ENCODE results near the gene EFHD2.

The EFHD2 gene

GRCh38 chr1:15393475-15394257, 16.0 kb upstream of the EFHD2 start:
- no peak overlapping the region for H3K4me3 Mint-ChIP-seq
- no peaks in the 10 kb centered on the region for H3K27me3 Mint-ChIP-seq
- no peaks in the 10 kb centered on the region for H3K4me1 Mint-ChIP-seq
- no peaks in the 10 kb centered on the region for H3K9me3 Mint-ChIP-seq
- H3K27ac Mint-ChIP-seq (ENCODE audit: low read depth): no peak overlapping the region
- DNase-seq (ENCODE audit: low spot score in 2 of 2) (no peak), ATAC-seq (replicated peaks; ENCODE audit: extremely low read depth, poor library complexity, severe bottlenecking) (no peak)
- peaks cover 2% of the 10 kb centered on the region for H3K36me3 Mint-ChIP-seq (ENCODE audit: insufficient read depth)

GRCh38 chr1:15394258-15394690, 15.4 kb upstream of the EFHD2 start:
- H3K9me3 Mint-ChIP-seq: no peaks in the 10 kb centered on the region
- H3K27me3 Mint-ChIP-seq: no peaks in the 10 kb centered on the region
- no peak overlapping the region for H3K27ac Mint-ChIP-seq (ENCODE audit: low read depth)
- H3K4me1 Mint-ChIP-seq: no peaks in the 10 kb centered on the region
- DNase-seq (ENCODE audit: low spot score in 2 of 2): no peak
- H3K4me3 Mint-ChIP-seq: no peak overlapping the region
- H3K36me3 Mint-ChIP-seq (ENCODE audit: insufficient read depth): peaks cover 2% of the 10 kb centered on the region
- no peak for ATAC-seq (replicated peaks; ENCODE audit: extremely low read depth, poor library complexity, severe bottlenecking)

DNA sequence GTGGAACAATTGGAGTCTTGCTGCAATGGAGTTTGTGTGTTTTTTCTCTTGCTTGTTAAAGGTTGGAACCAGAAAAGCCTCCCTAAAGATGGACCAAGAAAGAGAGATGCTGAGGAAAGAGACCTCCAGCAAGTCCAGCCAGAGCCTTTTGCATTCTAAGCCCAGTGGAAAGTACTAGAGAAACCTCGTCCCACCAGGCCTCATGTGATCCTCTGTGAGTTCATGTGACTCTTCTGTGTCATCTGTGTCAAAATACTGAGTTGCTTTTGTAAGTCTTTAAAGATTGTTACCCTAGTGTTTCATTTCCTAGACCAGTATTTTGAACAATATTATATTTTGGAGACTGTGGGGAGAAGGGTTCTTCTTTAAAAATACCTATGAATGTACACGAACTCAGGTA, 12.5 kb upstream of the EFHD2 start:
- no peak overlapping the region for H3K27ac Mint-ChIP-seq (ENCODE audit: low read depth)
- no peaks in the 10 kb centered on the region for H3K27me3 Mint-ChIP-seq
- no peaks in the 10 kb centered on the region for H3K9me3 Mint-ChIP-seq
- ATAC-seq (replicated peaks; ENCODE audit: extremely low read depth, poor library complexity, severe bottlenecking) (no peak), DNase-seq (ENCODE audit: low spot score in 2 of 2) (no peak)
- peaks cover 5% of the 10 kb centered on the region for H3K4me1 Mint-ChIP-seq
- no peak overlapping the region for H3K4me3 Mint-ChIP-seq
- H3K36me3 Mint-ChIP-seq (ENCODE audit: insufficient read depth): no peaks in the 10 kb centered on the region

GRCh38 chr1:15399710-15400109, 10.0 kb upstream of the EFHD2 start:
- no peaks in the 10 kb centered on the region for H3K9me3 Mint-ChIP-seq
- H3K4me1 Mint-ChIP-seq: peaks cover 5% of the 10 kb centered on the region
- H3K27ac Mint-ChIP-seq (ENCODE audit: low read depth): peak overlapping the region; percentile 19
- DNase-seq (ENCODE audit: low spot score in 2 of 2): no peak
- no peak for ATAC-seq (replicated peaks; ENCODE audit: extremely low read depth, poor library complexity, severe bottlenecking)
- no peaks in the 10 kb centered on the region for H3K27me3 Mint-ChIP-seq
- H3K36me3 Mint-ChIP-seq (ENCODE audit: insufficient read depth): no peaks in the 10 kb centered on the region
- H3K4me3 Mint-ChIP-seq: no peak overlapping the region

GRCh38 chr1:15400627-15401026, 9.1 kb upstream of the EFHD2 start:
- Mint-ChIP-seq H3K4me1 (peaks cover 13% of the 10 kb centered on the region), H3K9me3 (no peaks in the 10 kb centered on the region), H3K4me3 (no peak overlapping the region), H3K36me3 (ENCODE audit: insufficient read depth) (peaks cover 2% of the 10 kb centered on the region), H3K27me3 (no peaks in the 10 kb centered on the region), H3K27ac (ENCODE audit: low read depth) (no peak overlapping the region)
- DNase-seq (ENCODE audit: low spot score in 2 of 2): no peak
- ATAC-seq (replicated peaks; ENCODE audit: extremely low read depth, poor library complexity, severe bottlenecking): no peak

- Mint-ChIP-seq H3K4me1 (peaks cover 21% of the 10 kb centered on the region), H3K9me3 (no peaks in the 10 kb centered on the region), H3K27ac (ENCODE audit: low read depth) (no peak overlapping the region), H3K36me3 (ENCODE audit: insufficient read depth) (peaks cover 2% of the 10 kb centered on the region), H3K4me3 (no peak overlapping the region), H3K27me3 (no peaks in the 10 kb centered on the region)
- ATAC-seq (replicated peaks; ENCODE audit: extremely low read depth, poor library complexity, severe bottlenecking): no peak
- no peak for DNase-seq (ENCODE audit: low spot score in 2 of 2)
Measured at GRCh38 chr1:15401391-15402055, 8.2 kb upstream of the EFHD2 start.

DNA sequence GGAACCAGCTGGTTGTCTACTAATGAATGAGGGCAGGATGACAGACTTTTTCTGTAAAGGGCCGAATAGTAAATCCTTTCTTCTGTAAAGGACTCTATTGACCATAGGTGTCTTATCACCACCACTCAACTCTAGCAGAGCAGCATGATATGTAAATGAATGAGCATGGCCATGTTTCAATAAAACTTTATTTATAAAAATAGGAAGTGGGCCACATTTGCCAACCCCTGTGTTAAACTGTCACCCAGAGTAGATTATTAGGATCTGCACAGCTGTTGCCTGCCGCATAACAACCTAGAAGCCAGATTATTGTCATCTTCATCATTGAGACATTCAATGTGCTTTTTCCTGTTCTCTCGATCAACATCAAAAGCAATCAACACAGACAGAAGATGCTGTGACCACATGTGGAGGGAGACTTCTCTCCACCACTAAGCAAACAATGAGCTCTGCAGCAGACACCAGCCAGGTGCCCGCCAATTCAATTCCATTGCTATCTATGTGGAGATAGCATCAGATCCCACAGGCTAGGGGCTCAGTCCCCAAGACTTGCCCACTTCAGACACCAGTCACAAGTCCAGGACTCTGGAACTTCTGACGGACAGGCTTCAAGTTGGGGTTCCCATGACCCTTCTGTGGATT, 6.8 kb upstream of the EFHD2 start:
- Mint-ChIP-seq H3K4me1 (peaks cover 35% of the 10 kb centered on the region), H3K27ac (ENCODE audit: low read depth) (no peak overlapping the region), H3K36me3 (ENCODE audit: insufficient read depth) (peaks cover 5% of the 10 kb centered on the region), H3K4me3 (no peak overlapping the region), H3K27me3 (no peaks in the 10 kb centered on the region), H3K9me3 (no peaks in the 10 kb centered on the region)
- no peak for DNase-seq (ENCODE audit: low spot score in 2 of 2)
- ATAC-seq (replicated peaks; ENCODE audit: extremely low read depth, poor library complexity, severe bottlenecking): no peak

GRCh38 chr1:15403962-15404580, 5.6 kb upstream of the EFHD2 start:
- H3K4me3 Mint-ChIP-seq: no peak overlapping the region
- peaks cover 41% of the 10 kb centered on the region for H3K4me1 Mint-ChIP-seq
- no peaks in the 10 kb centered on the region for H3K9me3 Mint-ChIP-seq
- ATAC-seq (replicated peaks; ENCODE audit: extremely low read depth, poor library complexity, severe bottlenecking) (no peak), DNase-seq (ENCODE audit: low spot score in 2 of 2) (no peak)
- peak overlapping the region; percentile 46 for H3K27ac Mint-ChIP-seq (ENCODE audit: low read depth)
- H3K36me3 Mint-ChIP-seq (ENCODE audit: insufficient read depth): peaks cover 7% of the 10 kb centered on the region
- H3K27me3 Mint-ChIP-seq: no peaks in the 10 kb centered on the region

- Mint-ChIP-seq H3K27me3 (no peaks in the 10 kb centered on the region), H3K36me3 (ENCODE audit: insufficient read depth) (peaks cover 15% of the 10 kb centered on the region), H3K27ac (ENCODE audit: low read depth) (peak overlapping the region; percentile 90), H3K4me1 (peaks cover 46% of the 10 kb centered on the region), H3K9me3 (no peaks in the 10 kb centered on the region), H3K4me3 (peak overlapping the region; percentile 72)
- ATAC-seq (replicated peaks; ENCODE audit: extremely low read depth, poor library complexity, severe bottlenecking) (no peak), DNase-seq (ENCODE audit: low spot score in 2 of 2) (no peak)
Measured at GRCh38 chr1:15405106-15405850, 4.4 kb upstream of the EFHD2 start.

GRCh38 chr1:15406614-15407559, 2.8 kb upstream of the EFHD2 start:
- Mint-ChIP-seq H3K27me3 (no peaks in the 10 kb centered on the region), H3K9me3 (no peaks in the 10 kb centered on the region), H3K36me3 (ENCODE audit: insufficient read depth) (peaks cover 31% of the 10 kb centered on the region), H3K4me3 (peak overlapping the region; percentile 68), H3K4me1 (peaks cover 53% of the 10 kb centered on the region), H3K27ac (ENCODE audit: low read depth) (peak overlapping the region; percentile 100)
- DNase-seq (ENCODE audit: low spot score in 2 of 2) (no peak), ATAC-seq (replicated peaks; ENCODE audit: extremely low read depth, poor library complexity, severe bottlenecking) (no peak)

- Mint-ChIP-seq H3K27me3 (no peaks in the 10 kb centered on the region), H3K27ac (ENCODE audit: low read depth) (peak overlapping the region; percentile 100), H3K36me3 (ENCODE audit: insufficient read depth) (peaks cover 38% of the 10 kb centered on the region), H3K4me3 (peak overlapping the region; percentile 68), H3K9me3 (no peaks in the 10 kb centered on the region), H3K4me1 (peaks cover 60% of the 10 kb centered on the region)
- DNase-seq (ENCODE audit: low spot score in 2 of 2): no peak
- ATAC-seq (replicated peaks; ENCODE audit: extremely low read depth, poor library complexity, severe bottlenecking): no peak
Measured at GRCh38 chr1:15407580-15407979, 2.1 kb upstream of the EFHD2 start.

Measured in central memory CD8-positive, alpha-beta T cell (primary cell).